ENCODE results near the gene MRPS31. TPM values are rescaled to one million over a fixed set of nuclear protein-coding genes. Genes with fewer than 3 reads are reported as not detected.

Gene MRPS31
- polyA plus RNA-seq, 1 donor, result 27.6 TPM

Other genes with a start within 250 kb of the MRPS31 start
- 17.6 TPM for gene FOXO1, start 104.5 kb downstream of the MRPS31 start, polyA plus RNA-seq (ENCODE audit: insufficient read length)
- 12.6 TPM for gene SLC25A15, start 18.4 kb upstream of the MRPS31 start, polyA plus RNA-seq (ENCODE audit: insufficient read length)
- 34.3 TPM for gene ELF1, start 248.1 kb upstream of the MRPS31 start, polyA plus RNA-seq (ENCODE audit: insufficient read length)